ENCODE data around the gene PEX13.

DNA sequence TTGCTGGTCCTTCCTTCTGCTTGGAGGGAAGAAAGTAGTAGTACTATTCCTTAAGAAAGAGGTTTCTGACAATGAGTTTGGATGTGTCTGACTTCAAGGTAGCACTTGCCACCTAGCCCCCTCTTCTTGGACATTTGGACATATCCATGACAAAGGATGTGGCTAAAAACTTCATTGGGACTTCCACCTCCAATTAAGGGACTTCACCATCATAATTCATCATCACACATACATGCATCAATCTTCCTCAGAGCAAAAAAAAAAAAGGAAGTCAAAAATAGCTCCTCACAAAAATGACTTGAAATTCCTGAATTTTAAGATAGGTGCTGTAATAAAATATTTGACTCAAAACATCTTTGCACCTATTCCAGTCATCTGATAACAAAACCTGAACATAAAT, 23.4 kb upstream of the PEX13 start:
- no peak for TF ChIP-seq EP300 (IDR thresholded peaks at IDR 0.05)
- TF ChIP-seq, protein P1, sequence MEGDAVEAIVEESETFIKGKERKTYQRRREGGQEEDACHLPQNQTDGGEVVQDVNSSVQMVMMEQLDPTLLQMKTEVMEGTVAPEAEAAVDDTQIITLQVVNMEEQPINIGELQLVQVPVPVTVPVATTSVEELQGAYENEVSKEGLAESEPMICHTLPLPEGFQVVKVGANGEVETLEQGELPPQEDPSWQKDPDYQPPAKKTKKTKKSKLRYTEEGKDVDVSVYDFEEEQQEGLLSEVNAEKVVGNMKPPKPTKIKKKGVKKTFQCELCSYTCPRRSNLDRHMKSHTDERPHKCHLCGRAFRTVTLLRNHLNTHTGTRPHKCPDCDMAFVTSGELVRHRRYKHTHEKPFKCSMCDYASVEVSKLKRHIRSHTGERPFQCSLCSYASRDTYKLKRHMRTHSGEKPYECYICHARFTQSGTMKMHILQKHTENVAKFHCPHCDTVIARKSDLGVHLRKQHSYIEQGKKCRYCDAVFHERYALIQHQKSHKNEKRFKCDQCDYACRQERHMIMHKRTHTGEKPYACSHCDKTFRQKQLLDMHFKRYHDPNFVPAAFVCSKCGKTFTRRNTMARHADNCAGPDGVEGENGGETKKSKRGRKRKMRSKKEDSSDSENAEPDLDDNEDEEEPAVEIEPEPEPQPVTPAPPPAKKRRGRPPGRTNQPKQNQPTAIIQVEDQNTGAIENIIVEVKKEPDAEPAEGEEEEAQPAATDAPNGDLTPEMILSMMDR (IDR thresholded peaks at IDR 0.05): no peak
- TF ChIP-seq HDAC2 (IDR thresholded peaks at IDR 0.05): no peak
- TF ChIP-seq POLR2A (IDR thresholded peaks at IDR 0.05; ENCODE audit: low read length): no peak
- no peak for TF ChIP-seq KDM1A (IDR thresholded peaks at IDR 0.05; ENCODE audit: low read depth)
- TF ChIP-seq SREBF2 (IDR thresholded peaks at IDR 0.05): no peak
- TF ChIP-seq RCOR1 (IDR thresholded peaks at IDR 0.05; ENCODE audit: low read depth, low read length): no peak
- no peak for TF ChIP-seq SMC3 (IDR thresholded peaks at IDR 0.05)
- TF ChIP-seq RFX5 (IDR thresholded peaks at IDR 0.05): no peak
- no peak for TF ChIP-seq RAD21 (conservative IDR thresholded peaks at IDR 0.05 in 1 of 2, IDR thresholded peaks at IDR 0.05 in 1 of 2)
- TF ChIP-seq JUN (IDR thresholded peaks at IDR 0.05): no peak

Measured in A549 (cell line).